ENCODE data around the gene TBPL1. TPM values are rescaled to one million over a fixed set of nuclear protein-coding genes. Genes with fewer than 3 reads are reported as not detected.
A peak's percentile ranks its signal among the peaks of the same experiment; 100 is the strongest.

Gene TBPL1
- total RNA-seq, 1 donor, result 14.1 TPM

DNA sequence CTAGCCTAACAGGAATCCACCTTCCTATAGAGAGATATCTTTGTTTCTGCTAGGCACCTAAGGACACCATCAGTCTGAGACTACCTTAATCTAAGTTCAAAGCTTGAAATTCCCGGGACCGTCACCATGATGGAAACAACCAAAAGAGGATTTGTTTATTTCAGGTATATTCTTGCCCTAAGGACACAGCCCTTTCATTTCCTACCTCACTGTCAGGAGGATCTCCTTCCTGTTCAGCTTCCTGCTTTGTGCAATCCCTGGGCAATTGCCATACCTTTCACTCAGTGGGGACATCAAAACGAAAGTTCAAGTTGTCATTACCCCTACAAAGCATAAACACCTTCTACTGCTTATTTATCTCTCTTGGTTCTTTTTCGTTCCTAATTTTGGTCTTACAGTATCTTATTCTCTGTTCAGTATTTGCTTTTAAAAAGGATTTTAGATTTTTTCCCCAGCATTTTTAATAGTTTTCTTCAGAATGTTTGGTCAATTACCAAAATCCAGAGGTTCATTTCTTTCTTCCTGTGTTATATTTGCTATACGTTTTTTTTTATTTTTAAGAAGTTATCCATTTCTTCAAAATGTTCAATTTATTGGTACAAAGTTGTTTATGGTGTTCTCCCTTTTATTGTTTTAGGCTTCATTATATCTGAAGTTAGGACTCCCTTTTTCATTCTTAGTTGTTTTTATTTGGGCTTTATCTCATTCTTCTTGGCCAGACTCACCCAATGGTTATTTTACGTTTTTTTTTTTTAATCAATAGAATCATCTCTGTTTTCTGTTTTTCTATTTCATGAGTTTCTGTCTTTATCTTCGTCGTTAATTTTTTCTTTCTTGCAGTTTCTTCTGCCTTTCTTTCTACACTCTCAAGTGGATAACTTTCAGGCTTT, 13.0 kb upstream of the TBPL1 start:
- Histone ChIP-seq H3K4me1 (ENCODE audit: insufficient read depth, low read length) (no peaks in the 10 kb centered on the region), H3K27ac (ENCODE audit: low read depth, low read length) (no peak overlapping the region), H3K79me2 (ENCODE audit: insufficient read depth, low read length) (no peaks in the 10 kb centered on the region), H3K4me3 (ENCODE audit: insufficient read depth, low read length) (no peak overlapping the region), H3K9me3 (ENCODE audit: low read depth, low read length) (no peaks in the 10 kb centered on the region), H3K4me2 (ENCODE audit: insufficient read depth, low read length) (no peak overlapping the region), H4K20me1 (ENCODE audit: insufficient read depth, low read length) (no peaks in the 10 kb centered on the region), H2AFZ (ENCODE audit: low read length) (no peak overlapping the region), H3K27me3 (ENCODE audit: insufficient read depth, low read length) (no peaks in the 10 kb centered on the region), H3K36me3 (ENCODE audit: insufficient read depth, low read length) (no peaks in the 10 kb centered on the region)
- TF ChIP-seq, protein P1, sequence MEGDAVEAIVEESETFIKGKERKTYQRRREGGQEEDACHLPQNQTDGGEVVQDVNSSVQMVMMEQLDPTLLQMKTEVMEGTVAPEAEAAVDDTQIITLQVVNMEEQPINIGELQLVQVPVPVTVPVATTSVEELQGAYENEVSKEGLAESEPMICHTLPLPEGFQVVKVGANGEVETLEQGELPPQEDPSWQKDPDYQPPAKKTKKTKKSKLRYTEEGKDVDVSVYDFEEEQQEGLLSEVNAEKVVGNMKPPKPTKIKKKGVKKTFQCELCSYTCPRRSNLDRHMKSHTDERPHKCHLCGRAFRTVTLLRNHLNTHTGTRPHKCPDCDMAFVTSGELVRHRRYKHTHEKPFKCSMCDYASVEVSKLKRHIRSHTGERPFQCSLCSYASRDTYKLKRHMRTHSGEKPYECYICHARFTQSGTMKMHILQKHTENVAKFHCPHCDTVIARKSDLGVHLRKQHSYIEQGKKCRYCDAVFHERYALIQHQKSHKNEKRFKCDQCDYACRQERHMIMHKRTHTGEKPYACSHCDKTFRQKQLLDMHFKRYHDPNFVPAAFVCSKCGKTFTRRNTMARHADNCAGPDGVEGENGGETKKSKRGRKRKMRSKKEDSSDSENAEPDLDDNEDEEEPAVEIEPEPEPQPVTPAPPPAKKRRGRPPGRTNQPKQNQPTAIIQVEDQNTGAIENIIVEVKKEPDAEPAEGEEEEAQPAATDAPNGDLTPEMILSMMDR (IDR thresholded peaks at IDR 0.05; ENCODE audit: extremely low read depth, low read depth, low read length), result no peak
- DNase-seq (ENCODE audit: insufficient read length, low spot score, missing footprints), result no peak

DNA sequence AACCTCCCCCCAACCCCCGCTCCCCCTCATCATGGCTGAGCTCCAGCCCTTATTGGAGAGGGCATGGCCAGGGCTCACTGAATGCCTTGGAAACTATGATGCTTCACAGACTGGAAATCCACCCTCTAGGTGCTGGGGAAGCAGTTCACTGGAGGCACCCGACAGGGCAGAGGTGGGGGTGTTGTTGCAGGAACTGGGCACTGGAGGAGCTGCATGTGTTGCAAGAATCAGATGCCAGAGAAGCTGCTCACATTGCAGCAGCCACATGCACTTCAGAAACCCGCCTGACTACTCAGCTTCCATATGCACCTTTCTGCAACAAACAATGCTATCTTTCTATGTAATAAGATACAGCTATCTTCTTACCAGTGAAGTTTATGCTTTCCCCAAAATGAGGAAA, 7.9 kb upstream of the TBPL1 start:
- peak; percentile 47 for DNase-seq (ENCODE audit: insufficient read length, low spot score, missing footprints)
- TF ChIP-seq, protein P1 (IDR thresholded peaks at IDR 0.05; ENCODE audit: extremely low read depth, low read depth, low read length), result peak; percentile 5
- no peak overlapping the region for H2AFZ ChIP-seq (ENCODE audit: low read length)

DNA sequence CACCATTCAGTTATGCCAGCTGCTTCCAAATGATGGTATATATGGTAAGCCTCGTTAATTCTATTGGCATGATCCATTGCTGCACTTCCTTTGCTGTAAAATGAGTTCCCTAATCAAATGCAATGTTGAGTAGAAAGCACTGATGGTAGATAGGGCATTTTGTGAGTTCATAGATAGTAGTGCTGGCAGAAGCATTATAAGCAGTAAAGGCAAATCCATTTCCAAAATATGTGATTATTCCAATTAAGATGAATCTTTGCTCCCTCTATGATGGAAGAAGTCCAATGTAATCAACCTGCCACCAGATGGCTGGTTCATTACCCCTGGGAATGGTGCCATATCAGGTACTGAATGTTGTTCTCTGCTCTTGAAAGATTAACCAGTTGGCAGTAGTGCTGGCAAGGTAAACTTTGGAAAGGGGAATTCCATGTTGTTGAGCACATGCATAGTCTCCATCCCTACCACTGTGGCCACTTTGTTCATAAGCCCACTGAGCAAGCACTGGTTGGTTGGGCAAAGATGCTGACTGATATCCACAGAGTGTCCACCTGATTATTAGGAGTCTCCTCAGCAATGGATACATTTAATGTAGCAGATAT, 5.6 kb upstream of the TBPL1 start:
- Histone ChIP-seq H3K9me3 (ENCODE audit: low read depth, low read length) (no peaks in the 10 kb centered on the region), H3K27me3 (ENCODE audit: insufficient read depth, low read length) (no peaks in the 10 kb centered on the region), H3K4me1 (ENCODE audit: insufficient read depth, low read length) (peaks cover 6% of the 10 kb centered on the region), H3K79me2 (ENCODE audit: insufficient read depth, low read length) (no peaks in the 10 kb centered on the region), H3K27ac (ENCODE audit: low read depth, low read length) (no peak overlapping the region), H3K4me3 (ENCODE audit: insufficient read depth, low read length) (no peak overlapping the region), H4K20me1 (ENCODE audit: insufficient read depth, low read length) (no peaks in the 10 kb centered on the region), H3K4me2 (ENCODE audit: insufficient read depth, low read length) (no peak overlapping the region), H3K36me3 (ENCODE audit: insufficient read depth, low read length) (no peaks in the 10 kb centered on the region), H2AFZ (ENCODE audit: low read length) (no peak overlapping the region)
- DNase-seq (ENCODE audit: insufficient read length, low spot score, missing footprints), result no peak
- TF ChIP-seq, protein P1 (IDR thresholded peaks at IDR 0.05; ENCODE audit: extremely low read depth, low read depth, low read length), result no peak

More for the DNA sequence above, 7.9 kb upstream of the TBPL1 start:
- H3K4me3 ChIP-seq (ENCODE audit: insufficient read depth, low read length), result no peak overlapping the region
- no peaks in the 10 kb centered on the region for H3K4me1 ChIP-seq (ENCODE audit: insufficient read depth, low read length)
- no peak overlapping the region for H3K27ac ChIP-seq (ENCODE audit: low read depth, low read length)
- H3K9me3 ChIP-seq (ENCODE audit: low read depth, low read length), result no peaks in the 10 kb centered on the region
- no peaks in the 10 kb centered on the region for H4K20me1 ChIP-seq (ENCODE audit: insufficient read depth, low read length)
- no peaks in the 10 kb centered on the region for H3K27me3 ChIP-seq (ENCODE audit: insufficient read depth, low read length)
- no peaks in the 10 kb centered on the region for H3K36me3 ChIP-seq (ENCODE audit: insufficient read depth, low read length)
- no peak overlapping the region for H3K4me2 ChIP-seq (ENCODE audit: insufficient read depth, low read length)
- no peaks in the 10 kb centered on the region for H3K79me2 ChIP-seq (ENCODE audit: insufficient read depth, low read length)

DNA sequence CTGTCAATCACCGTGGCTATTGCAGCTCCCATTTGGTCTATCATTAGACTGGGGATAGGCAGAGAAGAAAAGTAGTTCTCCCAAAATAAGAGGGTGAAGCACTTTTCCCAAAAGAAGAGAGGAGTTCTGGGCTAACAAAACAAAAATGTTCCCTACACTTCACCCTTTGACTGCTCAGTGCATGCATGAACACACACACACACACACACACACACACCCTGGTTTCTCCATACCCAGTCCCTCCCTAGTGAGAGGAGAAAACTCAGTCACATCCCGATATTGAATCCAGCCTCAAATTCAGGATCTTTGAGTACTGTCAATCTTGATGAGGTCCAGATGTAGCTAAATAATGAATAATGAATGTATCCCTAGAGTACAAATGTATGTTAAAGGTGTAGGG, 4.6 kb upstream of the TBPL1 start:
- H3K36me3 ChIP-seq (ENCODE audit: insufficient read depth, low read length), result no peaks in the 10 kb centered on the region
- no peak for DNase-seq (ENCODE audit: insufficient read length, low spot score, missing footprints)
- H2AFZ ChIP-seq (ENCODE audit: low read length), result no peak overlapping the region
- no peaks in the 10 kb centered on the region for H3K9me3 ChIP-seq (ENCODE audit: low read depth, low read length)
- no peak overlapping the region for H3K4me3 ChIP-seq (ENCODE audit: insufficient read depth, low read length)
- H4K20me1 ChIP-seq (ENCODE audit: insufficient read depth, low read length), result peaks cover under 1% of the 10 kb centered on the region
- TF ChIP-seq, protein P1 (IDR thresholded peaks at IDR 0.05; ENCODE audit: extremely low read depth, low read depth, low read length), result no peak
- no peak overlapping the region for H3K27ac ChIP-seq (ENCODE audit: low read depth, low read length)
- H3K27me3 ChIP-seq (ENCODE audit: insufficient read depth, low read length), result no peaks in the 10 kb centered on the region
- H3K4me2 ChIP-seq (ENCODE audit: insufficient read depth, low read length), result no peak overlapping the region
- peaks cover 6% of the 10 kb centered on the region for H3K4me1 ChIP-seq (ENCODE audit: insufficient read depth, low read length)
- peaks cover 5% of the 10 kb centered on the region for H3K79me2 ChIP-seq (ENCODE audit: insufficient read depth, low read length)

All from osteoblast (primary cell).